ENCODE data around the gene UTS2R. TPM values are rescaled to one million over a fixed set of nuclear protein-coding genes. Genes with fewer than 3 reads are reported as not detected.

UTS2R gene
- total RNA-seq, 1 donor from 2014 or later = 0.22 TPM

GRCh38 chr17:82391496-82392066 lies 20.0 kb downstream of the UTS2R start:
- Mint-ChIP-seq H3K27ac (no peak overlapping the region), H3K27me3 (peaks cover 4% of the 10 kb centered on the region), H3K36me3 (ENCODE audit: insufficient read depth) (no peaks in the 10 kb centered on the region), H3K4me3 (ENCODE audit: low read depth) (no peak overlapping the region), H3K4me1 (ENCODE audit: low read depth) (no peaks in the 10 kb centered on the region), H3K9me3 (ENCODE audit: low read depth) (no peaks in the 10 kb centered on the region)
- no peak for TF ChIP-seq CTCF (IDR thresholded peaks at IDR 0.05; ENCODE audit: unreplicated experiment)
- DNase-seq (ENCODE audit: low spot score, unreplicated experiment) = no peak

GRCh38 chr17:82392209-82392920 lies 20.8 kb downstream of the UTS2R start:
- peaks cover 4% of the 10 kb centered on the region for H3K27me3 Mint-ChIP-seq
- no peaks in the 10 kb centered on the region for H3K36me3 Mint-ChIP-seq (ENCODE audit: insufficient read depth)
- no peaks in the 10 kb centered on the region for H3K4me1 Mint-ChIP-seq (ENCODE audit: low read depth)
- no peak for TF ChIP-seq CTCF (IDR thresholded peaks at IDR 0.05; ENCODE audit: unreplicated experiment)
- H3K4me3 Mint-ChIP-seq (ENCODE audit: low read depth) = no peak overlapping the region
- no peak overlapping the region for H3K27ac Mint-ChIP-seq
- no peaks in the 10 kb centered on the region for H3K9me3 Mint-ChIP-seq (ENCODE audit: low read depth)
- no peak for DNase-seq (ENCODE audit: low spot score, unreplicated experiment)

- Mint-ChIP-seq H3K9me3 (ENCODE audit: low read depth) (no peaks in the 10 kb centered on the region), H3K4me3 (ENCODE audit: low read depth) (no peak overlapping the region), H3K27ac (no peak overlapping the region), H3K27me3 (no peaks in the 10 kb centered on the region), H3K4me1 (ENCODE audit: low read depth) (no peaks in the 10 kb centered on the region), H3K36me3 (ENCODE audit: insufficient read depth) (no peaks in the 10 kb centered on the region)
- TF ChIP-seq CTCF (IDR thresholded peaks at IDR 0.05; ENCODE audit: unreplicated experiment) = no peak
- no peak for DNase-seq (ENCODE audit: low spot score, unreplicated experiment)
Observed at GRCh38 chr17:82392941-82393340, 21.4 kb downstream of the UTS2R start.

GRCh38 chr17:82394278-82394677 lies 22.7 kb downstream of the UTS2R start:
- Mint-ChIP-seq H3K27me3 (no peaks in the 10 kb centered on the region), H3K36me3 (ENCODE audit: insufficient read depth) (no peaks in the 10 kb centered on the region), H3K4me1 (ENCODE audit: low read depth) (no peaks in the 10 kb centered on the region), H3K27ac (no peak overlapping the region), H3K4me3 (ENCODE audit: low read depth) (no peak overlapping the region), H3K9me3 (ENCODE audit: low read depth) (no peaks in the 10 kb centered on the region)
- no peak for DNase-seq (ENCODE audit: low spot score, unreplicated experiment)
- TF ChIP-seq CTCF (IDR thresholded peaks at IDR 0.05; ENCODE audit: unreplicated experiment) = no peak

GRCh38 chr17:82396601-82397435 lies 25.3 kb downstream of the UTS2R start:
- no peak overlapping the region for H3K4me3 Mint-ChIP-seq (ENCODE audit: low read depth)
- no peak for DNase-seq (ENCODE audit: low spot score, unreplicated experiment)
- no peaks in the 10 kb centered on the region for H3K4me1 Mint-ChIP-seq (ENCODE audit: low read depth)
- TF ChIP-seq CTCF (IDR thresholded peaks at IDR 0.05; ENCODE audit: unreplicated experiment) = no peak
- no peaks in the 10 kb centered on the region for H3K9me3 Mint-ChIP-seq (ENCODE audit: low read depth)
- peaks cover 6% of the 10 kb centered on the region for H3K36me3 Mint-ChIP-seq (ENCODE audit: insufficient read depth)
- no peaks in the 10 kb centered on the region for H3K27me3 Mint-ChIP-seq
- H3K27ac Mint-ChIP-seq = no peak overlapping the region

Data from progenitor cell of endocrine pancreas (in vitro differentiated cells).